K562 (cell line): Measurements from ENCODE around the gene SRSF6. TPM values are rescaled to one million over a fixed set of nuclear protein-coding genes. Genes with fewer than 3 reads are reported as not detected.

Source experiments
- ATAC-seq: fragments of 200-7000 bp; cut with Tn5 transposase; 3 replicates; pipeline ENCODE4 v1.9.1; 2020; ENCODE audit warnings: moderate library complexity
- BruUV-seq: library from RNA; stranded (reverse); fragments of 400-500 nt; replicated peaks from 2 replicates; lab custom pipeline; 2021; lab: Mats Ljungman, UMichigan
- CTCF ChIA-PET: fragments of 300-600 bp; formaldehyde crosslinking; extraction: SDS; loops from one replicate; lab custom pipeline; 2021; ENCODE audit warnings: low intra/inter-chr PET ratio; lab: Yijun Ruan, JAX
- POLR2A ChIA-PET: fragments of 300-600, 350-650 bp; sonication (Branson Sonifier 250); formaldehyde crosslinking; extraction: SDS; loops from one replicate; lab custom pipeline; 2021; ENCODE audit warnings: antibody characterized with exemption, inconsistent platforms; lab: Yijun Ruan, JAX
- DNase-seq, 4 experiments: peaks; one replicate each; pipeline versions ENCODE4 v3.0.0 to v3.0.0-alpha.2; 2011 to 2018; ENCODE audit warnings: low spot score in 3 of 4, mixed read lengths in 3 of 4; ENCODE audit errors: extremely low read depth in 1 of 4
- FAIRE-seq: peaks from 2 replicates; lab custom pipeline; 2011; peaks lifted over from hg19 to GRCh38; lab: Jason Lieb, UNC
- H2AFZ ChIP-seq: 2 replicates; pipeline ENCODE4 v1.6.0; 2011; ENCODE audit warnings: low read depth, low read length, control low read depth, inconsistent platforms
- H3K27ac ChIP-seq: fragments of 200-600 bp; 3 replicates; pipeline ENCODE4 v1.8.0; 2011; ENCODE audit warnings: low read depth, mild to moderate bottlenecking, control low read depth, inconsistent platforms, low read length, moderate library complexity, mixed read lengths; ENCODE audit errors: extremely low read depth
- H3K27me3 ChIP-seq, 2 experiments: fragments of 300-600 bp in 1 of 2; 2 replicates in 1 of 2; 3 replicates in 1 of 2; pipeline versions ENCODE4 v1.6.0 to v1.8.0; 2011; ENCODE audit warnings: inconsistent platforms in 2 of 2, low read length in 2 of 2, mild to moderate bottlenecking in 1 of 2, mixed read lengths in 1 of 2, moderate library complexity in 1 of 2; ENCODE audit not compliant: control insufficient read depth in 2 of 2, insufficient read depth in 2 of 2
- H3K36me3 ChIP-seq: fragments of 300-600 bp; 3 replicates; pipeline ENCODE4 v1.8.0; 2011; ENCODE audit warnings: mild to moderate bottlenecking, low read length, inconsistent platforms; ENCODE audit not compliant: control insufficient read depth, insufficient read depth
- H3K4me1 ChIP-seq, 2 experiments: fragments of 200-600 bp in 1 of 2; replicated peaks in 1 of 2; 2 replicates in 1 of 2; 3 replicates in 1 of 2; pipeline versions ENCODE4 v1.5.1 to v1.8.0; 2011; ENCODE audit warnings: inconsistent platforms in 2 of 2, low read length in 2 of 2, mild to moderate bottlenecking in 1 of 2, mixed read lengths in 1 of 2, moderate library complexity in 1 of 2; ENCODE audit not compliant: control insufficient read depth in 2 of 2, insufficient read depth in 2 of 2
- H3K4me2 ChIP-seq: 2 replicates; pipeline ENCODE4 v1.6.1; 2011; ENCODE audit warnings: low read length, control low read depth, inconsistent platforms, mixed read lengths; ENCODE audit not compliant: insufficient read depth
- H3K4me3 ChIP-seq: fragments of 200-600 bp; sonication (generic), shearing (Covaris generic); 2 replicates; pipeline ENCODE4 v1.5.1; 2016; ENCODE audit warnings: control low read depth, inconsistent platforms
- H3K79me2 ChIP-seq: fragments of 200-600 bp; 3 replicates; pipeline ENCODE4 v1.8.0; 2011; ENCODE audit warnings: low read length, inconsistent platforms; ENCODE audit not compliant: control insufficient read depth, insufficient read depth
- H3K9ac ChIP-seq, 2 experiments: 2 replicates each; pipeline versions ENCODE4 v1.6.0 to v1.6.1; 2011; ENCODE audit warnings: low read depth in 2 of 2, low read length in 2 of 2, control low read depth in 1 of 2, inconsistent platforms in 1 of 2, mild to moderate bottlenecking in 1 of 2, mixed read lengths in 1 of 2; ENCODE audit not compliant: insufficient read depth in 1 of 2
- H3K9me1 ChIP-seq: one replicate; pipeline ENCODE4 v1.6.0; 2011; ENCODE audit warnings: inconsistent platforms, mild to moderate bottlenecking, low read length, moderate library complexity; ENCODE audit not compliant: control insufficient read depth, insufficient read depth
- H3K9me3 ChIP-seq: replicated peaks from 2 replicates; pipeline ENCODE4 v1.5.1; 2011; ENCODE audit warnings: low read depth, low read length, inconsistent platforms; ENCODE audit not compliant: control insufficient read depth, insufficient read depth
- H4K20me1 ChIP-seq: replicated peaks from 2 replicates; pipeline ENCODE4 v1.6.1; 2011; ENCODE audit warnings: low read length, inconsistent platforms, mixed read lengths; ENCODE audit not compliant: control insufficient read depth, insufficient read depth
- BRF1 ChIP-seq: IDR thresholded peaks from 3 replicates; pipeline ENCODE4 v1.6.1; 2011; ENCODE audit warnings: borderline replicate concordance, mild to moderate bottlenecking; ENCODE audit not compliant: insufficient read length; ENCODE audit errors: extremely low read depth
- CEBPG ChIP-seq, 3 experiments: fragments of 200-800 bp in 1 of 3; sonication (Bioruptor generic) in 1 of 3; sonication (generic) in 1 of 3; formaldehyde crosslinking in 1 of 3; IDR thresholded peaks in 2 of 3; conservative IDR thresholded peaks in 1 of 3; 2 replicates each; pipeline versions ENCODE4 v1.6.1 to v1.8.0; 2016 to 2022; ENCODE audit warnings: missing compliant biosample characterization in 2 of 3, missing genetic modification characterization in 2 of 3, mild to moderate bottlenecking in 1 of 3, missing genetic modification reagents in 1 of 3
- FOXM1 ChIP-seq, 2 experiments: fragments of 450-650 bp in 1 of 2; sonication (generic) in 1 of 2; formaldehyde crosslinking in 1 of 2; IDR thresholded peaks; 2 replicates each; pipeline versions ENCODE4 v1.6.1 to v1.9.0; 2017 to 2022; ENCODE audit warnings: low read depth in 2 of 2, mild to moderate bottlenecking in 2 of 2, missing genetic modification reagents in 1 of 2, moderate library complexity in 1 of 2
- HMGN3 ChIP-seq: IDR thresholded peaks from 2 replicates; pipeline ENCODE4 v1.6.1; 2011; ENCODE audit warnings: borderline replicate concordance, low read depth, mild to moderate bottlenecking, mixed read lengths, low read length; ENCODE audit not compliant: insufficient read length; ENCODE audit errors: extremely low read depth
- HSF4 ChIP-seq: fragments of 250-450 bp; sonication (Bioruptor Pico); IDR thresholded peaks from 2 replicates; pipeline ENCODE4 v2.1.2; 2022; ENCODE audit warnings: mild to moderate bottlenecking, moderate library complexity, borderline replicate concordance
- MCM5 ChIP-seq: fragments of 450-650 bp; IDR thresholded peaks from 2 replicates; pipeline ENCODE4 v1.6.1; 2016; ENCODE audit warnings: low read depth
- MTA3 ChIP-seq: fragments of 450-650 bp; formaldehyde crosslinking; IDR thresholded peaks from 2 replicates; pipeline ENCODE4 v1.6.1; 2017; ENCODE audit warnings: mild to moderate bottlenecking, borderline replicate concordance
- PHB ChIP-seq: fragments of 250-450 bp; sonication (Bioruptor Pico); IDR thresholded peaks from 2 replicates; pipeline ENCODE4 v1.5.0; 2021
- RFX1 ChIP-seq: fragments of 450-650 bp; IDR thresholded peaks from 2 replicates; pipeline ENCODE4 v1.6.1; 2016; ENCODE audit warnings: mild to moderate bottlenecking, moderate library complexity
- RUNX1 ChIP-seq: sonication (generic); IDR thresholded peaks from 2 replicates; pipeline ENCODE4 v1.6.1; 2016; ENCODE audit warnings: antibody characterized with exemption, low read depth
- TOE1 ChIP-seq, 2 experiments: fragments of 450-650 bp in 1 of 2; sonication (generic) in 1 of 2; formaldehyde crosslinking in 1 of 2; IDR thresholded peaks; 2 replicates each; pipeline versions ENCODE4 v1.7.1 to v1.8.0; 2016 to 2022; ENCODE audit warnings: borderline replicate concordance in 2 of 2, mild to moderate bottlenecking in 2 of 2, antibody characterized with exemption in 1 of 2, inconsistent platforms in 1 of 2, low read depth in 1 of 2, missing genetic modification reagents in 1 of 2, moderate library complexity in 1 of 2
- ZFP36 ChIP-seq: fragments of 150-350 bp; IDR thresholded peaks from 2 replicates; pipeline ENCODE4 v1.6.1; 2018; ENCODE audit warnings: low read length, low read depth; ENCODE audit not compliant: partially characterized antibody
- WGBS: fragments of 100-300 bp; shearing (Covaris generic); methylation state at CpG from one replicate; pipeline ENCODE4 v1.1.6; 2016; ENCODE audit warnings: low coverage, mixed read lengths; ENCODE audit not compliant: insufficient coverage; ENCODE audit errors: missing lambda C conversion rate; 5-methylcytosine and 5-hydroxymethylcytosine counted together
- in situ Hi-C: fragments of 300-500 bp; cut with MboI; formaldehyde crosslinking; loops from 4 replicates; pipeline ENCODE4 v1.15.0; 2018; ENCODE audit warnings: inconsistent platforms, mixed read lengths
- intact Hi-C: fragments of 100-400 bp; cut with micrococcal nuclease; formaldehyde crosslinking; loops from 2 replicates; pipeline ENCODE4 v1.14.2; 2022
- polyA plus RNA-seq, 8 experiments: library from polyadenylated mRNA; depleted of rRNA in 4 of 8; stranded (reverse) in 5 of 8; unstranded in 3 of 8; fragments of >200 nt; fragmentation: Nextera tagmentation in 2 of 8; fragmentation: Illumina TruSeq in 1 of 8; extraction: Ambion mirVana in 2 of 8; extraction: Trizol in 1 of 8; gene quantifications; 2 replicates each; pipeline versions ENCODE4 v1.2.1 to v1.2.3, GENCODE V29; 2011 to 2014; ENCODE audit warnings: inconsistent platforms in 1 of 8, missing spikeins in 1 of 8
- total RNA-seq, 7 experiments: library from RNA; depleted of rRNA in 6 of 7; stranded (reverse); fragments of >200 nt in 6 of 7; fragmentation: Illumina TruSeq in 2 of 7; extraction: Trizol in 2 of 7; gene quantifications; 2 replicates each; pipeline versions ENCODE4 v1.2.1 to v1.2.3, GENCODE V29; 2011 to 2021; ENCODE audit warnings: low replicate concordance in 1 of 7
- TF ChIP-seq, protein P1 (sequence below): fragments of 250-450 bp; sonication (Bioruptor Pico); IDR thresholded peaks from 2 replicates; pipeline ENCODE4 v1.5.0; 2021; ENCODE audit warnings: mild to moderate bottlenecking, moderate library complexity
- TF ChIP-seq, protein P2 (sequence below): fragments of 250-450 bp; sonication (Bioruptor Pico); IDR thresholded peaks from 2 replicates; pipeline ENCODE4 v1.6.1; 2021; ENCODE audit warnings: mild to moderate bottlenecking
- TF ChIP-seq, protein P3 (sequence below): sonication (generic); formaldehyde crosslinking; IDR thresholded peaks from 2 replicates; pipeline ENCODE4 v1.8.1; 2022; ENCODE audit warnings: missing genetic modification reagents

The SRSF6 gene
- total and polyA plus RNA-seq, 9 of the 15 experiments (the other 6 are each of a cell fraction or from before 2014, with no cell fraction given) = 52.4 to 165 (median 117) TPM

DNA sequence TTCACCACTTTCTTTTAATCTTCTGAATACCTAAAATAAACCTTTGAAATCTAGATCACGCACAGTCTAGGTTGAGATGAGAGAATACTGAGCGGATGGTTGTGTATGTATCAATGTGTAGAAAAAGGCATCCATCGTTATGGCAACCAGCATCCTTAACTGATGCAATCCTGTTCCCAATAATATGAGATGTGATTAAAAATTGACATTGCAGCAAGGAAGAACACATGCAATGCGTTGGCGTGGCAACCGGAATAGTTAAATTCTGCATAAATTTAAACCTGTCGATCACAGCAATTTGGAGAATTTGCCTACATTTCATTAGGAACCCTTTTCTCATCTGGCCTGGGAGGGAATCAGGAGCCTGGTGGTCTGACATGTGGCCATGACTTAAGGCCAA, 48.5 kb downstream of the SRSF6 start:
- Histone ChIP-seq H4K20me1 (no peaks in the 10 kb centered on the region; the same call in 1 of the 2 replicates), H3K27ac (no peak overlapping the region), H3K4me2 (no peak overlapping the region), H3K9ac (no peak overlapping the region), H3K9me3 (no peaks in the 10 kb centered on the region)
- no peak for DNase-seq
- CTCF ChIA-PET = no interaction called here
- 53% methylated on average over 7 of the region's 7 CpGs for WGBS
- TF ChIP-seq FOXM1 (IDR thresholded peaks at IDR 0.05; ENCODE audit: low read depth) (no peak), FOXM1 (CRISPR knock-in tag; IDR thresholded peaks at IDR 0.05; ENCODE audit: low read depth) (no peak), HSF4 (CRISPR knock-in tag) (no peak), BRF1 (no peak), TOE1 (IDR thresholded peaks at IDR 0.05; ENCODE audit: borderline replicate concordance) (no peak), TOE1 (CRISPR knock-in tag; IDR thresholded peaks at IDR 0.05; ENCODE audit: borderline replicate concordance, low read depth) (no peak), RFX1 (peak; percentile 72; the same call in 1 of the 2 replicates), CEBPG (CRISPR knock-in tag; IDR thresholded peaks at IDR 0.05) (peak; percentile 16; the same call in 1 of the 2 replicates), CEBPG (tag; conservative IDR thresholded peaks at IDR 0.05 in 1 of 2, IDR thresholded peaks at IDR 0.05 in 1 of 2) (no peak), RUNX1 (no peak), ZFP36 (no peak), MCM5 (no peak), MTA3 (no peak), PHB (CRISPR knock-in tag) (no peak), HMGN3 (no peak)
- TF ChIP-seq, protein P1, sequence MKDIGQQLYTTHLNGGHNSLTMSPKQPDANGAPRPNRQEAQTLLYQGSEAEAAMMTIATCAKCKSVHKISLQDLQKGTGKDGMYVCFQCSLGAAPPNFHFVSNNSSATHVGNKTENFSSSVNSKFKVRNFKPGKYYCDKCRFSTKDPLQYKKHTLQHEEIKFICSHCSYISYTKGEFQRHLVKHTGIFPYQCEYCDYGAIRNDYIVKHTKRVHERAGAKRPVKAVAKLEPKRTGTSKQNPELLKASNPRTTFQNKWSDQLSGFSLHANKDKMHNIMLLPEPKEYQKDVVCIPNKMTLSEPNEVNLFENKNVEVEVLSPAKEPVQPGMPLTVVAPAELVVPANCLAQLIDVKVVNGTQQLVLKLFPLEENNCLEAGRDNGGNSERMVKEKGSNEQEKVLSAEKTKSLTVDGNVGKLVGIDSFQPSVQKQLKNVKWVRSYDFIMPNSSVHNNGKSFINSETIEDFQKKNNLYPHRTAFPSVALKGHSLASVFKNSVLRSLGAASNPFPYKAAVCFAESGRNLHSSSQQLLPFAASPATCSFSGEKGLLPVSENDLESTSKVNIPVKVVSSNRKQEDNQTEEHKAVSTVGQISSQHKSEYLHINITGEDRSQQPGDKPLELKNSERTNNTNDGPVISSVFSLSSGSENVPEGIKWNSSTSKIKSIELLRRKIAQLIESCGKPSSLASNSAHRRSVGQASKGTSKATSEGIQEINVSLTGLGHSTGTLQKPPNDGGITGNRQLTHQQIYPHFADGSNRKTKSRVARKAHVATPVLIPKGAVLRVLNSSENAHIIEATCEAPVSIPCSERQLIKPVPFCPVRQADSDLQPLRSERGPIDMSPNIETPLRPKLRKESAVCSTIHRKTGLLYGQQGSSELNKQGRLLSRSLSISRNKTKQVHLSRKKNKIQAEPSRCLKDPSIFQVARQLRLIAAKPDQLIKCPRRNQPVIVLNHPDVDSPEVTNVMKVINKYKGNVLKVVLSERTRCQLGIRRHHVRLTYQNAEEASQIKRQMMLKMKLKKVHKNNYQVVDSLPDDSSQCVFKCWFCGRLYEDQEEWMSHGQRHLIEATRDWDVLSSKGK (CRISPR knock-in tag) = no peak
- TF ChIP-seq, protein P2, sequence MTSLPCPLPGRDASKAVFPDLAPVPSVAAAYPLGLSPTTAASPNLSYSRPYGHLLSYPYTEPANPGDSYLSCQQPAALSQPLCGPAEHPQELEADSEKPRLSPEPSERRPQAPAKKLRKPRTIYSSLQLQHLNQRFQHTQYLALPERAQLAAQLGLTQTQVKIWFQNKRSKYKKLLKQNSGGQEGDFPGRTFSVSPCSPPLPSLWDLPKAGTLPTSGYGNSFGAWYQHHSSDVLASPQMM (CRISPR knock-in tag) = no peak
- TF ChIP-seq, protein P3, sequence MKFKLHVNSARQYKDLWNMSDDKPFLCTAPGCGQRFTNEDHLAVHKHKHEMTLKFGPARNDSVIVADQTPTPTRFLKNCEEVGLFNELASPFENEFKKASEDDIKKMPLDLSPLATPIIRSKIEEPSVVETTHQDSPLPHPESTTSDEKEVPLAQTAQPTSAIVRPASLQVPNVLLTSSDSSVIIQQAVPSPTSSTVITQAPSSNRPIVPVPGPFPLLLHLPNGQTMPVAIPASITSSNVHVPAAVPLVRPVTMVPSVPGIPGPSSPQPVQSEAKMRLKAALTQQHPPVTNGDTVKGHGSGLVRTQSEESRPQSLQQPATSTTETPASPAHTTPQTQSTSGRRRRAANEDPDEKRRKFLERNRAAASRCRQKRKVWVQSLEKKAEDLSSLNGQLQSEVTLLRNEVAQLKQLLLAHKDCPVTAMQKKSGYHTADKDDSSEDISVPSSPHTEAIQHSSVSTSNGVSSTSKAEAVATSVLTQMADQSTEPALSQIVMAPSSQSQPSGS (CRISPR knock-in tag) = no peak
- TF ChIP-seq, all 486 proteins: peak for 2
- in situ Hi-C loops = no loop called here
- H3K4me3 ChIP-seq = no peak overlapping the region
- H3K36me3 ChIP-seq = no peaks in the 10 kb centered on the region
- POLR2A ChIA-PET = interaction anchor here (0.6 to 1.3 kb wide), 2 partner anchors 9 to 41 kb away, joined by 3 to 7 read pairs; no protein-coding TSS in a partner anchor
- H3K79me2 ChIP-seq = no peaks in the 10 kb centered on the region
- BruUV-seq = no TSS peak
- H3K27me3 ChIP-seq = peaks cover 21 to 38% of the 10 kb centered on the region in 2 experiments
- peaks cover 3 to 18% of the 10 kb centered on the region in 2 experiments; a peak in 3 of 5 replicates for H3K4me1 ChIP-seq
- FAIRE-seq (no peak), ATAC-seq (no peak)
- intact Hi-C loops = no loop called here
- no peaks in the 10 kb centered on the region for H3K9me1 ChIP-seq
- H2AFZ ChIP-seq = no peak overlapping the region
